GM18511 (cell line): ENCODE results near the gene CRMP1.

Source experiments
- ATAC-seq: cut with Tn5 transposase; IDR thresholded peaks from one replicate; pipeline ENCODE4 v1.9.1; 2021; ENCODE audit warnings: mild to moderate bottlenecking, moderate library complexity; ENCODE audit not compliant: unreplicated experiment

Gene CRMP1

DNA sequence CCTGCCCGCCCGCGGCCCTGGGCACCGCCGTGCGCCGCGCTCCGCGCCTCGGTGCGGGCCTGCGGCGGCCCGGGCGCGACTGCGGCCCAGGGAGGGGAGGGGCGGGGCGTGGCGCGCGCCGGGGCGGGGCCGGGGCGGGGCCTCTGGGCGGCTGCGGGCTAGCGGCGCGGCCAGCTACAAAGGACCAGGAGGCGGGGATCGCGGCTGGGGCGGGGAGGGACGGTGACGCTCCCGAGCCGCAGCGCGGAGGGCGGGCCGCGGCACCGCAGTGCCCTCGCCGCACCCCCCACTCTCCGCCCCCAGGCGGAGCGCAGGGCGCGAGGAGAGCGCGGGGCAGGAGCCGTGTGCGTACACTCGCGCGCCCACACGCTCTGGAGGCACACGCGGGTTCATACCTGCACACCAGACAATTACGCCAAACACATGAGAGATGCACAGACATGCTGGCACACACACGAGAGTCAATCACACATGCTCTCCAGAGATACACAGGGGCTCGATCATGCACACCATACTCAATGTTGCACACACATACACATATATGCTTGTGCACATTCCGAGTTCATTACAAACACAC lies at the start of gene CRMP1:
CRMP1 (minus strand) TSS at position 83 of the 577 bp plus-strand sequence. CDS start 117 bp downstream, outside the sequence.
- no peak for ATAC-seq

- no peak for ATAC-seq
Observed at GRCh38 chr4:5941601-5942000, 48.7 kb upstream of the CRMP1 start.

DNA sequence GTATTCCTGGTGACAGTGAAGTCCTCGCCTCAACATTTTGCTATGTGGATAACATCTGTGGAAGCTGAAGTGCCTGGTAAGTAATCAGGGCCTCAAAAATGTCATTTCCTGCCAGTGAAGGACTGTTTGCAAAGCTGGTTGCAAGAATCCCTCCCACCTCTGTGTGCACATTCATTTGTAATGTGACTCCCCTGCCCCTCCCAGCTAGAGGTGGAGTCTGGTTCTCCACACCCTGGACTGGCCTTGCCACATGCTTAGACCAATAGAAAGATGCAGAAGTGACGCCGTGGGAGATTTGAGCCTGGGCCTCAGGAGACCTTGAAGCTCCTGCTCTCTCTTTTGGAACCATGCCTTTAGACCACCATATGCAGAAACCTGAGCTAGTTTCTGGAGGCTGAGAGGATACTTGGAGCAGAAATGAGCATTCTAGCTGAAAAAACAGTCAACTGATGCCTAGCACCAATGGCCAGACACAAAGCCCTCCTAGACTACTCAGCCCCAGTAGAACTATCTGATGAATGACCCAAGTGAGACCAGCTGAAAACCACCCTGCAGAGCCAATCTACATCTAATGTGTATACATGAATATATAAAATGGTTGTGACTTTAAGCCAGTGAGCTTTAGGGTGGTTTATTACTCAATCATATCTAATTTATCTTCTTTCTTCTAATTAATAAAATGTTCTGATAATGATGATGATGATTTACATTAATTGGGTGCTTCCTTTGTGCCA lies 47.8 kb upstream of the CRMP1 start:
- no peak for ATAC-seq

GRCh38 chr4:5933996-5934831 lies 41.3 kb upstream of the CRMP1 start:
- ATAC-seq = no peak

- no peak for ATAC-seq
Observed at GRCh38 chr4:5933116-5933515, 40.2 kb upstream of the CRMP1 start.

- ATAC-seq = no peak
Observed at GRCh38 chr4:5932035-5932568, 39.2 kb upstream of the CRMP1 start.

DNA sequence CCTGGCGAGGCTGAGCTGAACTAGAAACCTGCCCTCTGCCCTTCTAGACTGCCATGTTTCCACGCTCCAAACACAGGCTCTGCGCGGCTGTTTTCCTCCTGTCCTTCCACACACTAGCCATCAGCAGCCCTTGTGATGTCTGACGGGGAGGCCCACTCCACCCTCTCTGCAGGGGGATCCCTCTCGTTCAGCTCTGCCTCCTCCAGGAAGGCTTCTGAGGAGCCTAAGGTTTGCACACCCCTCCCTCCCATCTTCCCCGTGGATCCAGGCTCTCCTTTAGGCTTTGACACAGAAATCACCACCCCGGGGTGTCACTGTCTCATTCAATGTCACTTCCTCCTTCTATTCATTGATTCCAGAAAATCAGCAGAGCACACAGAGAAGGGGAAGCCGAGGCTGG lies 38.6 kb upstream of the CRMP1 start:
- no peak for ATAC-seq

- ATAC-seq = no peak
Observed at GRCh38 chr4:5930876-5931275, 38.0 kb upstream of the CRMP1 start.

DNA sequence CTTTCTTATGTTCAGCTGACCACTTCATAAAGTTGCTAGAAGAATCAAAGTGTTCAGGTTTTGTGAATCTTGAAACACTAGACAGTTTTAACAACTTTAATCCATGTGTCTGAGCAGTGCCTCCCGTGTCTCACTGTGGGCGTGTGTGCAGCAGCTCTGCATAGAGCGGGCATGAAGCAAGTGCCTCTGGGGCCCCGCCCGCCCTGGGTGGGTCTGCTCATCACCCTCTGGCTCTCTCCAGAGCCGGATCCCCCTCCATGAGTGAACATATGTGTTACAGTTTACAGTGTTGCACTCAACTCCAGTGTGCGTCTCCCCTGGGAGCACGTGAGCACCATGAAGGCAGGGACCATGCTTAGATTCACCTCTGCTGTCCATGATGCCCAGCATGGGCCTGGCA lies 37.6 kb upstream of the CRMP1 start:
- ATAC-seq = no peak

DNA sequence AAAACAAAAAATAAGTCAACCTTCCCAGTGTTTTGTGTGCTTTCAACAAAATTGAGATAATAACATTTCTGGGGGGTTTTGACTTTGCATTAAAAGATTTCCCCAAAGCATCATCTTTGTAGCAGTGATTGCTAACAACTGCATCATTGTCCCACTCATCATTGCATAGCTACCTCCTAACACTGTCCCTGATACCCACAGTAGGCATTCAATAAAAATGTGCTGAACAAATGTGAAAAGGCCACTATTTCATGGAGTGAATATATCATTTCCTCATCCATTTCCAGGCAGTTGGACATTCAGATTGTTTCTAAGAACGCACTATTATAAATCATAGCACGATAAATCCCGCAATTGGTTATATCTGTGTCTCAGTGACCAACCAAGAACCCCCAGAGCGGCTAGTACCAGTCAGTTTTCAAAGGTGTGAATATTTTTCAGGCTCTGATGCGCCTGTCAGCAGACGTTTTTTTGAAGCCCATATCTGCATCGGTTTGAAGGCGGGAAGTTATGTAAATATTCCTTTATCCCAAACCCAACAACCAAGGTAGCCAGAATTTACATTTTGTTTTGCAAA lies 36.0 kb upstream of the CRMP1 start:
- ATAC-seq = no peak

GRCh38 chr4:5928274-5928673 lies 35.4 kb upstream of the CRMP1 start:
- no peak for ATAC-seq

DNA sequence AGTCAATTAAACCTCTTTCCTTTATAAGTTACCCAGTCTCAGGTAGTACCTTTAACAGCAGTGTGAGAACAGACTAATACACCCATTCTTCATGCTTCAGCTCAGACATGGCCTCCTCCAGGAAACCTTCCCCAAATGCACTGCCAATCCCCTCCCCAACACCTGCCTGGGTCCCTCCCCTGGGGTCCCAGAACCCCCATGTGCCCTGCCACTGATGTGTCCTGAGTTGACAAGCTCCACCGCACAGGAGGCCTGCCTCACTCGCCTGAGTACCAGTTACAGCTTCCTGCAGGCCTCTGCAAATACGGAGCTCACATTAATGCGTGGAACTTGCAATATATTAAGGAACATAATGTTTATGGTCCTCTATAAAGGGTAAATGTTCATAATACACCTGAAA lies 34.9 kb upstream of the CRMP1 start:
- no peak for ATAC-seq

GRCh38 chr4:5927116-5927515 lies 34.2 kb upstream of the CRMP1 start:
- ATAC-seq = no peak

DNA sequence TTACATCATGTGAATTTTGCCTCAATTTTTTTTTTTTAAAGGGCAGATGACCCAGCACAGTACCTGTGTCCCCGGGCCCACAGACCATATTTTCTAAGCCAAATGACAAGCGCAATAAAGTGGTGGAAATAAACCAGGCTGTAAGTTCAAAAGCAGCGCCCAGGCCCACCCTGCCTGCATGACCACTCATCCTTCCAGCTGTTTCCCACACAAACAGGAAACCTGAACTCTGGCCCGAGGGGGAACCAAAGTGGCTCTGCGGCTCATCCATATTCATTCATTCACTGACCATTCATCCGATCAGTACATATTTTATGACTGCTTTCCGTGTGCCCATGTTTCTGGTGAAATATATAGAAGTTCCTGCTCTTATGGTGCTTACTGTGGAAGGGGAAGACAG lies 33.7 kb upstream of the CRMP1 start:
- no peak for ATAC-seq

DNA sequence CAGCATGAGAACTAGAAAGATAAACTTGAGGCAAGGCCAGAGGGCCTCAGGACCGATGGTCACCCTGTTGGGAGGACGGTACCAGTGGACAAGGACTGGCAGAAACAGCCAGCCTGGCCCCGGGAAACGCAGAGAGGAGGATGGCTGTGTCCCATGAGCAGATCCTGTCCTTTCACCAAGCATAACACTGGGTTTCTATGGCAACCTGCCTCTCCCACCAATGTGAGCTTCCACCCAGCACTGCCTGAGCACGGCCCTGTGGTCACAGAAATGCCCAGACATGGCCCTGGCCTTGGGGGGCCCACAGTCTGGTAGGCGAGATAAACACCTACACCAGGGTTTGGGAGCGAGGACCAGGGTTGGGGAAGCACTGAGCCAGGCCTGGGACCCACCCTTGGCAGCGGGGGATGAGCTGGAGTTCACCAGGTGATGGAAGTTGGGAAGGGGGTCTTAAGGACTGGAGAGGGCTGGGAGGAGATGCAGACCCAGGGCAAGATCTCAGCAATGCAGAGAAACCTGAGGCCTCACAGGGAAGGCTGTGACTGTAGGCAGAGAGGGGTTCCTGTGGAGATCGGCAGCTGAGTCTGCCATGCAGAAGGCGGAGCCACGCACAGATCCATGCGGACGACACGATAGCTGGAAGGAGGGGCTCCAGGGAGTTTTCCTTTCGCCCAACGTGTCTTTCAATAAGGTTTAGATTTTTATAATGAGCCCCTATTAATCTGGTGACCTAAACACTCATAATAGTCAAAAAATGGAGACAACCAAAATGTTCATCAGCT lies 32.7 kb upstream of the CRMP1 start:
- no peak for ATAC-seq

DNA sequence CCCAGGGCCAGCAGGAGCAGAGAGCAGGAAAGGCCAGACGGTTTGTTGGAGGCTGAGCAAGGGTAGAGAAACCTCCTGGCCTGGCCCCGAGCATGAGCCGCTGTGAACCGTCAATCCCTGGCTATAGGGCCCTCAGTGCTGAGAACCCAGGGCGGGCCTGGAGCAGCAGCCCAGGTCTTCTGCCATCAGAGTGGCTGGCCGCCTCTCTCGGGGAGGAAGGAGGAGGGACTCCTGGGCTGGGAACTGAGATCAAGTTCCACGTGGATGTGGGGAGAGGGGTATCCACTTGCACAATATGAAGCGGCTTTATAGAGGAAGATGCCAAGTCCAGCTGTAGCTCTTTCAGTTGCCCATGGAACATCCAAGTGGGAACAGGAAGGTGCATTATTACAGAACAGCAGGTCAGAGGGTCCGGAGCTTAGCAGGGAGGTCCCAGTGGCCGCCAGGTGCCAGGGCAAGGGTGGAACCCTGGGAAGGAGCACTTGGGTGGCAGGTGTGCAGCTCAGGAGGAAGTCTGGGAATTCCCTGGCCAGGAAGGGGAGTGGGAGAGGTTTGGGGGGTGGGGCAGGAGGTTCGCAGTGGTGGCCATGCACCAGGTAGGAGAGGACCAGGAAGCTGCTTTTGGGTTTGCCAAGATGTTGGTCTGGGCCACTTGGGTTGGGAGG lies 31.7 kb upstream of the CRMP1 start:
- ATAC-seq = no peak

- ATAC-seq = no peak
Observed at GRCh38 chr4:5923376-5923775, 30.5 kb upstream of the CRMP1 start.

- no peak for ATAC-seq
Observed at GRCh38 chr4:5922556-5922955, 29.7 kb upstream of the CRMP1 start.

GRCh38 chr4:5921981-5922380 lies 29.1 kb upstream of the CRMP1 start:
- no peak for ATAC-seq
